ENCODE data around the gene CACNA1C. TPM values are rescaled to one million over a fixed set of nuclear protein-coding genes. Genes with fewer than 3 reads are reported as not detected.

The CACNA1C gene
- polyA plus RNA-seq, 1 of the 3 experiments (the other 2 are of a cell fraction), result 1.5 TPM

- Histone ChIP-seq H3K36me3 (replicated peaks in 1 of 2; ENCODE audit: control insufficient read depth in 1 of 2, insufficient read depth in 2 of 2, low read length in 1 of 2) (no peaks in the 10 kb centered on the region), H4K20me1 (ENCODE audit: insufficient read depth) (no peaks in the 10 kb centered on the region), H3K9me3 (no peaks in the 10 kb centered on the region), H2AFZ (ENCODE audit: low read depth) (no peak overlapping the region), H3K4me1 (ENCODE audit: control insufficient read depth in 1 of 2, insufficient read depth in 2 of 2, low read depth in 1 of 2, low read length in 1 of 2) (peaks cover 3 to 7% of the 10 kb centered on the region in 2 experiments; a peak in 1 of 4 replicates), H3K79me2 (ENCODE audit: insufficient read depth) (no peaks in the 10 kb centered on the region), H3K27me3 (ENCODE audit: insufficient read depth) (no peaks in the 10 kb centered on the region), H3K9ac (no peak overlapping the region), H3K4me2 (no peak overlapping the region), H3K4me3 (ENCODE audit: low read depth in 2 of 2, low read length in 1 of 2) (no peak overlapping the region), H3F3A (replicated peaks; ENCODE audit: insufficient read depth) (no peaks in the 10 kb centered on the region), H3K9me2 (no peaks in the 10 kb centered on the region), H3K27ac (ENCODE audit: low read depth in 2 of 2, low read length in 1 of 2) (no peak overlapping the region)
- WGBS (ENCODE audit: low lambda C conversion rate), result 75% methylated on average over 5 of the region's 5 CpGs
- DNase-seq, result no peak
- ChIA-PET POLR2A (interaction anchor here (0.8 kb wide), 1 partner anchor 368 kb away, joined by 5 read pairs; no protein-coding TSS in a partner anchor), CTCF (interaction anchor here (0.6 to 1.6 kb wide), 4 partner anchors 15 to 129 kb away, joined by 3 to 6 read pairs (median 4); no protein-coding TSS in a partner anchor)
- TF ChIP-seq POLR2AphosphoS5 (IDR thresholded peaks at IDR 0.05; ENCODE audit: low read depth, low read length) (no peak), REST (IDR thresholded peaks at IDR 0.05; ENCODE audit: low read depth, low read length) (no peak), FOSL2 (IDR thresholded peaks at IDR 0.05; ENCODE audit: borderline replicate concordance, low read depth) (no peak), TCF12 (IDR thresholded peaks at IDR 0.05) (no peak), MXI1 (IDR thresholded peaks at IDR 0.05; ENCODE audit: low read depth, low read length) (no peak), NFIC (IDR thresholded peaks at IDR 0.05; ENCODE audit: borderline replicate concordance) (no peak), YY1 (IDR thresholded peaks at IDR 0.05; ENCODE audit: low read depth) (no peak), IRF3 (IDR thresholded peaks at IDR 0.05; ENCODE audit: low read depth, low read length) (no peak), MAX (IDR thresholded peaks at IDR 0.05; ENCODE audit: low read depth) (no peak), RAD21 (IDR thresholded peaks at IDR 0.05; ENCODE audit: low read length) (no peak), SMC3 (IDR thresholded peaks at IDR 0.05; ENCODE audit: low read depth, low read length) (no peak), FOXJ3 (CRISPR knock-in tag; IDR thresholded peaks at IDR 0.05) (no peak)
These were observed 103.5 kb downstream of the CACNA1C start for GRCh38 chr12:2156333-2156732.

GRCh38 chr12:2160043-2160442 is 107.3 kb downstream of the CACNA1C start:
- no peak overlapping the region for H3K9ac ChIP-seq
- no peak overlapping the region for H2AFZ ChIP-seq (ENCODE audit: low read depth)
- H3K4me1 ChIP-seq (ENCODE audit: control insufficient read depth in 1 of 2, insufficient read depth in 2 of 2, low read depth in 1 of 2, low read length in 1 of 2), result peaks cover 0 to 4% of the 10 kb centered on the region in 2 experiments; a peak in 1 of 4 replicates
- no peaks in the 10 kb centered on the region for H3K36me3 ChIP-seq (replicated peaks in 1 of 2; ENCODE audit: control insufficient read depth in 1 of 2, insufficient read depth in 2 of 2, low read length in 1 of 2)
- H3K27me3 ChIP-seq (ENCODE audit: insufficient read depth), result no peaks in the 10 kb centered on the region
- H3K9me2 ChIP-seq, result no peaks in the 10 kb centered on the region
- no peaks in the 10 kb centered on the region for H3F3A ChIP-seq (replicated peaks; ENCODE audit: insufficient read depth)
- H3K4me2 ChIP-seq, result no peak overlapping the region
- no peak overlapping the region for H3K27ac ChIP-seq (ENCODE audit: low read depth in 2 of 2, low read length in 1 of 2)
- no peak overlapping the region for H3K4me3 ChIP-seq (ENCODE audit: low read depth in 2 of 2, low read length in 1 of 2)
- ChIA-PET POLR2A (no interaction called here), CTCF (no interaction called here)
- no peaks in the 10 kb centered on the region for H4K20me1 ChIP-seq (ENCODE audit: insufficient read depth)
- H3K9me3 ChIP-seq, result no peaks in the 10 kb centered on the region
- H3K79me2 ChIP-seq (ENCODE audit: insufficient read depth), result no peaks in the 10 kb centered on the region
- DNase-seq, result no peak
- 76% methylated on average over 7 of the region's 7 CpGs for WGBS (ENCODE audit: low lambda C conversion rate)
- TF ChIP-seq RCOR1 (IDR thresholded peaks at IDR 0.05; ENCODE audit: low read length) (no peak), NRF1 (IDR thresholded peaks at IDR 0.05; ENCODE audit: low read depth, low read length) (no peak), USF2 (IDR thresholded peaks at IDR 0.05; ENCODE audit: borderline replicate concordance, low read depth, low read length) (no peak), IRF3 (IDR thresholded peaks at IDR 0.05; ENCODE audit: low read depth, low read length) (no peak), EZH2phosphoT487 (IDR thresholded peaks at IDR 0.05; ENCODE audit: borderline replicate concordance, low read depth) (no peak), USF1 (IDR thresholded peaks at IDR 0.05; ENCODE audit: borderline replicate concordance, low read depth) (no peak), TAF1 (IDR thresholded peaks at IDR 0.05; ENCODE audit: borderline replicate concordance, low read depth, low read length) (no peak)
